Measurements from ENCODE around the gene ZBTB8B. TPM values are rescaled to one million over a fixed set of nuclear protein-coding genes. Genes with fewer than 3 reads are reported as not detected.

The ZBTB8B gene
- polyA plus RNA-seq (2013, experiment 1 of 2) = under 0.01 TPM
- polyA plus RNA-seq (2013, experiment 2 of 2) = under 0.01 TPM

- peak within 1 kb of the TSS; percentile 24 for H2BK5ac ChIP-seq (ENCODE audit: low read depth, low read length, poor library complexity, severe bottlenecking)
Observed at GRCh38 chr1:32464716-32465577, at the start of gene ZBTB8B. Gene ZBTB8B (plus strand): TSS chr1:32465072. CDS start chr1:32470625, 5,553 bp downstream.

GRCh38 chr1:32421775-32422174 is 43.1 kb upstream of the ZBTB8B start:
- Histone ChIP-seq H2BK5ac (ENCODE audit: low read depth, low read length, poor library complexity, severe bottlenecking) (no peak overlapping the region), H3K9me3 (ENCODE audit: control insufficient read depth, low read length) (peaks cover 16% of the 10 kb centered on the region), H2AK5ac (ENCODE audit: low read length, severe bottlenecking) (no peak overlapping the region), H3K4me1 (ENCODE audit: control insufficient read depth, insufficient read depth, low read depth, low read length) (no peaks in the 10 kb centered on the region), H3K4ac (ENCODE audit: low read depth in 1 of 2, low read length in 2 of 2) (no peak overlapping the region), H4K8ac (ENCODE audit: low read length) (no peak overlapping the region), H3K36me3 (ENCODE audit: control insufficient read depth in 1 of 2, insufficient read depth in 2 of 2, low read depth in 1 of 2, low read length in 2 of 2) (no peaks in the 10 kb centered on the region), H4K91ac (ENCODE audit: low read length) (no peak overlapping the region), H2BK15ac (ENCODE audit: low read depth, poor library complexity, severe bottlenecking) (no peak overlapping the region), H3K4me3 (ENCODE audit: insufficient read depth in 1 of 2, low read depth in 1 of 2, low read length in 2 of 2) (no peak overlapping the region), H3K4me2 (ENCODE audit: low read length, poor library complexity, severe bottlenecking) (no peak overlapping the region), H3K18ac (ENCODE audit: low read depth in 1 of 2, low read length in 2 of 2) (no peak overlapping the region), H3K9ac (ENCODE audit: low read length) (no peak overlapping the region), H3K27ac (ENCODE audit: low read length, poor library complexity, severe bottlenecking) (no peak overlapping the region), H3K79me1 (replicated peaks; ENCODE audit: low read length, poor library complexity, severe bottlenecking) (no peaks in the 10 kb centered on the region), H3K27me3 (ENCODE audit: control insufficient read depth in 1 of 2, insufficient read depth in 1 of 2, low read length in 2 of 2) (peaks cover 10 to 41% of the 10 kb centered on the region in 2 experiments), H2AFZ (ENCODE audit: low read depth, low read length) (no peak overlapping the region), H3K14ac (ENCODE audit: low read length in 2 of 2) (no peak overlapping the region), H2BK120ac (ENCODE audit: low read depth, low read length) (no peak overlapping the region), H2BK12ac (ENCODE audit: low read length in 2 of 2) (no peak overlapping the region), H3K23ac (ENCODE audit: low read length in 2 of 2) (no peak overlapping the region)
- DNase-seq = no peak
- 92% methylated on average over 1 of the region's 1 CpG for WGBS

More at GRCh38 chr1:32464716-32465577, at the start of gene ZBTB8B:
- no peak within 1 kb of the TSS for H2BK120ac ChIP-seq (ENCODE audit: low read depth, low read length)
- DNase-seq = peak; percentile 39
- peak within 1 kb of the TSS; percentile 26 for H3K9ac ChIP-seq (ENCODE audit: low read length)
- WGBS = 1% methylated on average over 64 of the region's 66 CpGs
- no peak within 1 kb of the TSS for H2AK5ac ChIP-seq (ENCODE audit: low read length, severe bottlenecking)
- H2BK15ac ChIP-seq (ENCODE audit: low read depth, poor library complexity, severe bottlenecking) = no peak within 1 kb of the TSS
- peak within 1 kb of the TSS in 1 of 2 experiments; percentile 32 for H3K23ac ChIP-seq (ENCODE audit: low read length in 2 of 2)
- H3K14ac ChIP-seq (ENCODE audit: low read length in 2 of 2) = peak within 1 kb of the TSS in 1 of 2 experiments; percentile 39
- no peaks in the 10 kb centered on the region for H3K36me3 ChIP-seq (ENCODE audit: control insufficient read depth in 1 of 2, insufficient read depth in 2 of 2, low read depth in 1 of 2, low read length in 2 of 2)
- no peak within 1 kb of the TSS for H4K91ac ChIP-seq (ENCODE audit: low read length)
- no peak within 1 kb of the TSS for H3K18ac ChIP-seq (ENCODE audit: low read depth in 1 of 2, low read length in 2 of 2)
- H3K27ac ChIP-seq (ENCODE audit: low read length, poor library complexity, severe bottlenecking) = no peak within 1 kb of the TSS
- peak within 1 kb of the TSS; percentile 32 for H2AFZ ChIP-seq (ENCODE audit: low read depth, low read length)
- H3K79me1 ChIP-seq (replicated peaks; ENCODE audit: low read length, poor library complexity, severe bottlenecking) = no peaks in the 10 kb centered on the region
- H3K4ac ChIP-seq (ENCODE audit: low read depth in 1 of 2, low read length in 2 of 2) = no peak within 1 kb of the TSS
- peak within 1 kb of the TSS; percentile 96 for H3K4me2 ChIP-seq (ENCODE audit: low read length, poor library complexity, severe bottlenecking)
- H3K4me3 ChIP-seq (ENCODE audit: insufficient read depth in 1 of 2, low read depth in 1 of 2, low read length in 2 of 2) = peak within 1 kb of the TSS; percentile 72 to 73
- H3K4me1 ChIP-seq (ENCODE audit: control insufficient read depth, insufficient read depth, low read depth, low read length) = peaks cover 9% of the 10 kb centered on the region
- H3K9me3 ChIP-seq (ENCODE audit: control insufficient read depth, low read length) = no peaks in the 10 kb centered on the region
- H3K27me3 ChIP-seq (ENCODE audit: control insufficient read depth in 1 of 2, insufficient read depth in 1 of 2, low read length in 2 of 2) = peaks cover 18 to 66% of the 10 kb centered on the region in 2 experiments
- H2BK12ac ChIP-seq (ENCODE audit: low read length in 2 of 2) = no peak within 1 kb of the TSS
- no peak within 1 kb of the TSS for H4K8ac ChIP-seq (ENCODE audit: low read length)

- no peak overlapping the region for H3K4me2 ChIP-seq (ENCODE audit: low read length, poor library complexity, severe bottlenecking)
- H4K91ac ChIP-seq (ENCODE audit: low read length) = no peak overlapping the region
- H3K27me3 ChIP-seq (ENCODE audit: control insufficient read depth in 1 of 2, insufficient read depth in 1 of 2, low read length in 2 of 2) = peaks cover 14 to 74% of the 10 kb centered on the region in 2 experiments
- no peak overlapping the region for H2AK5ac ChIP-seq (ENCODE audit: low read length, severe bottlenecking)
- H3K4me3 ChIP-seq (ENCODE audit: insufficient read depth in 1 of 2, low read depth in 1 of 2, low read length in 2 of 2) = peak overlapping the region in 1 of 2 experiments; percentile 75
- no peak overlapping the region for H3K23ac ChIP-seq (ENCODE audit: low read length in 2 of 2)
- no peak overlapping the region for H4K8ac ChIP-seq (ENCODE audit: low read length)
- H3K36me3 ChIP-seq (ENCODE audit: control insufficient read depth in 1 of 2, insufficient read depth in 2 of 2, low read depth in 1 of 2, low read length in 2 of 2) = no peaks in the 10 kb centered on the region
- no peak overlapping the region for H3K14ac ChIP-seq (ENCODE audit: low read length in 2 of 2)
- H3K9me3 ChIP-seq (ENCODE audit: control insufficient read depth, low read length) = no peaks in the 10 kb centered on the region
- H2AFZ ChIP-seq (ENCODE audit: low read depth, low read length) = no peak overlapping the region
- no peak for DNase-seq
- 86% methylated on average over 33 of the region's 36 CpGs for WGBS
- no peak overlapping the region for H2BK5ac ChIP-seq (ENCODE audit: low read depth, low read length, poor library complexity, severe bottlenecking)
- peak overlapping the region; percentile 38 for H2BK15ac ChIP-seq (ENCODE audit: low read depth, poor library complexity, severe bottlenecking)
- H3K18ac ChIP-seq (ENCODE audit: low read depth in 1 of 2, low read length in 2 of 2) = no peak overlapping the region
- H3K9ac ChIP-seq (ENCODE audit: low read length) = peak overlapping the region; percentile 59
- H3K4ac ChIP-seq (ENCODE audit: low read depth in 1 of 2, low read length in 2 of 2) = no peak overlapping the region
- no peak overlapping the region for H3K27ac ChIP-seq (ENCODE audit: low read length, poor library complexity, severe bottlenecking)
- no peaks in the 10 kb centered on the region for H3K79me1 ChIP-seq (replicated peaks; ENCODE audit: low read length, poor library complexity, severe bottlenecking)
- H2BK120ac ChIP-seq (ENCODE audit: low read depth, low read length) = no peak overlapping the region
- H2BK12ac ChIP-seq (ENCODE audit: low read length in 2 of 2) = no peak overlapping the region
- H3K4me1 ChIP-seq (ENCODE audit: control insufficient read depth, insufficient read depth, low read depth, low read length) = no peaks in the 10 kb centered on the region
Observed at GRCh38 chr1:32426489-32427255, 38.2 kb upstream of the ZBTB8B start.
